B cell (primary cell): ENCODE results near the gene WIPI1. TPM values are rescaled to one million over a fixed set of nuclear protein-coding genes. Genes with fewer than 3 reads are reported as not detected.

Experiments used
- ATAC-seq: fragments of 200-7000 bp; cut with Tn5 transposase; one replicate; pipeline ENCODE4 v1.10.0; 2021; ENCODE audit warnings: low read depth, mild to moderate bottlenecking, moderate number of reproducible peaks, moderate library complexity
- CTCF ChIA-PET: fragments of 350-600 bp; sonication (Branson Sonifier 250); formaldehyde crosslinking; loops from one replicate; lab custom pipeline; 2021; ENCODE audit warnings: antibody characterized with exemption, inconsistent platforms; lab: Charles Lee
- POLR2A ChIA-PET: fragments of 350-600 bp; sonication (Branson Sonifier 250); formaldehyde crosslinking; loops from one replicate; lab custom pipeline; 2021; ENCODE audit warnings: antibody characterized with exemption; lab: Charles Lee
- DNase-seq: peaks from one replicate; pipeline ENCODE4 v3.0.0; 2013
- H2AFZ ChIP-seq: 2 replicates; pipeline ENCODE4 v1.6.1; 2012; ENCODE audit warnings: mild to moderate bottlenecking, low read depth, low read length; ENCODE audit not compliant: insufficient read depth, poor library complexity, severe bottlenecking
- H3K27ac ChIP-seq, 2 donors: 1 replicate in 1 of 2; 2 replicates in 1 of 2; pipeline ENCODE4 v1.5.1; 2012 to 2013; ENCODE audit warnings: low read length in 2 of 2, mild to moderate bottlenecking in 2 of 2, moderate library complexity in 1 of 2
- H3K27me3 ChIP-seq, 4 experiments: fragments of 200-600 bp in 1 of 4; sonication (generic) in 1 of 4; replicated peaks in 1 of 4; 1 replicate in 2 of 4; 2 replicates in 2 of 4; pipeline versions ENCODE4 v1.6.1 to v1.7.0; 2013 to 2016; ENCODE audit warnings: low read length in 3 of 4, mild to moderate bottlenecking in 2 of 4, mixed read lengths in 1 of 4, moderate library complexity in 1 of 4; ENCODE audit not compliant: insufficient read depth in 4 of 4, control insufficient read depth in 3 of 4; ENCODE audit errors: control extremely low read depth in 1 of 4
- H3K36me3 ChIP-seq, 2 experiments: replicated peaks in 1 of 2; 1 replicate in 1 of 2; 2 replicates in 1 of 2; pipeline versions ENCODE4 v1.6.1 to v1.7.1; 2013; ENCODE audit warnings: low read length in 1 of 2; ENCODE audit not compliant: insufficient read depth in 2 of 2, control insufficient read depth in 1 of 2; ENCODE audit errors: control extremely low read depth in 1 of 2, extremely low read depth in 1 of 2
- H3K4me1 ChIP-seq, 2 donors: fragments of 200-600 bp in 1 of 2; sonication (generic) in 1 of 2; 1 replicate in 1 of 2; 2 replicates in 1 of 2; pipeline versions ENCODE4 v1.5.1 to v1.6.1; 2013 to 2017; ENCODE audit warnings: low read length in 2 of 2; ENCODE audit not compliant: control insufficient read depth in 2 of 2, insufficient read depth in 2 of 2
- H3K4me2 ChIP-seq: replicated peaks from 2 replicates; pipeline ENCODE3; 2012; ENCODE audit warnings: mild to moderate bottlenecking, low read depth, low read length; ENCODE audit not compliant: poor library complexity, severe bottlenecking
- H3K4me3 ChIP-seq, 5 experiments: fragments of 200-600 bp in 1 of 5; sonication (generic) in 1 of 5; 1 replicate in 3 of 5; 2 replicates in 2 of 5; pipeline versions ENCODE4 v1.5.1 to v1.7.0; 2011 to 2016; ENCODE audit warnings: low read length in 4 of 5, mild to moderate bottlenecking in 4 of 5, low read depth in 2 of 5, control low read depth in 1 of 5, moderate library complexity in 1 of 5; ENCODE audit not compliant: insufficient read depth in 1 of 5; ENCODE audit errors: control extremely low read depth in 1 of 5, extremely low read depth in 1 of 5
- H3K79me2 ChIP-seq: fragments of 200-600 bp; sonication (generic); one replicate; pipeline ENCODE4 v1.6.0; 2016; ENCODE audit warnings: low read length; ENCODE audit not compliant: control insufficient read depth, insufficient read depth
- H3K9ac ChIP-seq: fragments of 200-600 bp; sonication (generic); 2 replicates; pipeline ENCODE4 v1.6.1; 2017; ENCODE audit warnings: mild to moderate bottlenecking, low read length, moderate library complexity
- H3K9me3 ChIP-seq, 3 donors: one replicate each; pipeline versions ENCODE4 v1.6.1 to v1.7.1; 2013; ENCODE audit warnings: low read length in 2 of 3; ENCODE audit not compliant: control insufficient read depth in 2 of 3, insufficient read depth in 1 of 3; ENCODE audit errors: control extremely low read depth in 1 of 3
- H4K20me1 ChIP-seq: 2 replicates; pipeline ENCODE4 v1.6.0; 2012; ENCODE audit warnings: mild to moderate bottlenecking, low read length; ENCODE audit not compliant: insufficient read depth, control insufficient read depth, poor library complexity, severe bottlenecking
- H3K27ac Mint-ChIP-seq: one replicate; pipeline ENCODE4 v1.8.0; 2021; ENCODE audit warnings: mixed read lengths
- H3K27me3 Mint-ChIP-seq: one replicate; pipeline ENCODE4 v1.8.0; 2021; ENCODE audit warnings: mixed read lengths
- H3K4me1 Mint-ChIP-seq: one replicate; pipeline ENCODE4 v1.8.0; 2021; ENCODE audit warnings: mixed read lengths
- H3K4me3 Mint-ChIP-seq: one replicate; pipeline ENCODE4 v1.8.0; 2021; ENCODE audit warnings: mixed read lengths
- H3K9me3 Mint-ChIP-seq: one replicate; pipeline ENCODE4 v1.8.0; 2022; ENCODE audit warnings: mixed read lengths; ENCODE audit not compliant: insufficient read depth
- EZH2 ChIP-seq: IDR thresholded peaks from 2 replicates; pipeline ENCODE4 v1.6.1; 2012; ENCODE audit warnings: borderline replicate concordance, low read depth, mild to moderate bottlenecking, moderate library complexity, low read length; ENCODE audit not compliant: insufficient read depth, poor library complexity, severe bottlenecking
- WGBS: methylation state at CpG from one replicate; pipeline ENCODE4 v1.1.5; 2013; ENCODE audit warnings: missing lambda C conversion rate; ENCODE audit not compliant: insufficient coverage; 5-methylcytosine and 5-hydroxymethylcytosine counted together
- intact Hi-C: fragments of 100-400 bp; cut with micrococcal nuclease; formaldehyde crosslinking; loops from one replicate; pipeline ENCODE4 v1.10.0; 2022
- polyA plus RNA-seq: library from polyadenylated mRNA; depleted of rRNA; stranded (reverse); fragments of >200 nt; gene quantifications from 2 replicates; pipeline ENCODE4 v1.2.3, GENCODE V29; 2012
- total RNA-seq, 2 donors: library from RNA; stranded (reverse); fragments of 120-200 nt in 1 of 2; gene quantifications; 1 replicate in 1 of 2; 2 replicates in 1 of 2; pipeline versions ENCODE4 v1.2.3 to v1.2.4, GENCODE V29; 2013 to 2022
- TF ChIP-seq, protein P1 (sequence below): fragments of 200-600 bp; IDR thresholded peaks from one replicate; pipeline ENCODE4 v1.8.0; 2022; ENCODE audit warnings: antibody characterized with exemption, mild to moderate bottlenecking

Gene WIPI1
- total and polyA plus RNA-seq, 2 donors (not counting 1 experiment from before 2014, with no cell fraction given) = 6.0 to 14.7 TPM

DNA sequence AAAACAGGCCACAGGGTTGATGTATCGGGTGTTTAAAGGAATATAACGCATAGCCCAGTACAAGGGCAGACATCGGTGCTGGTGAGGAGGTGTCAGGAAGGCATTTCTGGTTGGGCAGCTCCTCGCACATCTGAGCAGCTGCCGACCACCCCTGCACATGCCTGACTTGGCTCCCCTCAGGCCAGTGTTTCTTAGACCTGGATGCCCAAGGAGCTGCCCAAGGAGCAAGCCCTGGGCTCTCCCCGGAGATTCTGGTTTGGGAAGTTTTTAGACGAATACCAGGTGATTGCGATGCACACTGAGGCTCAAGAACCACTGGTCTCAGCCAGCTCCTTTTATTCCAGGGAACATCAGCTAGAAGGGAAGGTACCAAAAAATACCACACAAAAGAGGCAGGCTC, 11.6 kb downstream of the WIPI1 start:
- Mint-ChIP-seq H3K4me1 (peaks cover 11% of the 10 kb centered on the region), H3K27me3 (no peaks in the 10 kb centered on the region), H3K9me3 (no peaks in the 10 kb centered on the region), H3K27ac (no peak overlapping the region), H3K4me3 (no peak overlapping the region)
- ATAC-seq (no peak), DNase-seq (no peak)
- Histone ChIP-seq H2AFZ (no peak overlapping the region), H3K9ac (no peak overlapping the region), H3K4me1 (peaks cover 10 to 11% of the 10 kb centered on the region in 2 donors), H3K9me3 (no peaks in the 10 kb centered on the region), H3K4me2 (no peak overlapping the region), H3K4me3 (no peak overlapping the region), H3K79me2 (no peaks in the 10 kb centered on the region), H3K27me3 (no peaks in the 10 kb centered on the region), H3K36me3 (peaks cover 0 to 6% of the 10 kb centered on the region in 2 experiments), H3K27ac (no peak overlapping the region), H4K20me1 (no peaks in the 10 kb centered on the region)
- intact Hi-C loops = no loop called here
- WGBS = 99% methylated on average over 8 of the region's 8 CpGs
- ChIA-PET POLR2A (interaction anchor here (0.6 kb wide), 1 partner anchor 180 kb away, joined by 3 read pairs; no protein-coding TSS in a partner anchor), CTCF (interaction anchor here (1.1 to 2.7 kb wide), 2 partner anchors 9 to 15 kb away, joined by 3 to 9 read pairs; no protein-coding TSS in a partner anchor)
- TF ChIP-seq, protein P1, sequence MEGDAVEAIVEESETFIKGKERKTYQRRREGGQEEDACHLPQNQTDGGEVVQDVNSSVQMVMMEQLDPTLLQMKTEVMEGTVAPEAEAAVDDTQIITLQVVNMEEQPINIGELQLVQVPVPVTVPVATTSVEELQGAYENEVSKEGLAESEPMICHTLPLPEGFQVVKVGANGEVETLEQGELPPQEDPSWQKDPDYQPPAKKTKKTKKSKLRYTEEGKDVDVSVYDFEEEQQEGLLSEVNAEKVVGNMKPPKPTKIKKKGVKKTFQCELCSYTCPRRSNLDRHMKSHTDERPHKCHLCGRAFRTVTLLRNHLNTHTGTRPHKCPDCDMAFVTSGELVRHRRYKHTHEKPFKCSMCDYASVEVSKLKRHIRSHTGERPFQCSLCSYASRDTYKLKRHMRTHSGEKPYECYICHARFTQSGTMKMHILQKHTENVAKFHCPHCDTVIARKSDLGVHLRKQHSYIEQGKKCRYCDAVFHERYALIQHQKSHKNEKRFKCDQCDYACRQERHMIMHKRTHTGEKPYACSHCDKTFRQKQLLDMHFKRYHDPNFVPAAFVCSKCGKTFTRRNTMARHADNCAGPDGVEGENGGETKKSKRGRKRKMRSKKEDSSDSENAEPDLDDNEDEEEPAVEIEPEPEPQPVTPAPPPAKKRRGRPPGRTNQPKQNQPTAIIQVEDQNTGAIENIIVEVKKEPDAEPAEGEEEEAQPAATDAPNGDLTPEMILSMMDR = no peak
- TF ChIP-seq EZH2 = no peak

DNA sequence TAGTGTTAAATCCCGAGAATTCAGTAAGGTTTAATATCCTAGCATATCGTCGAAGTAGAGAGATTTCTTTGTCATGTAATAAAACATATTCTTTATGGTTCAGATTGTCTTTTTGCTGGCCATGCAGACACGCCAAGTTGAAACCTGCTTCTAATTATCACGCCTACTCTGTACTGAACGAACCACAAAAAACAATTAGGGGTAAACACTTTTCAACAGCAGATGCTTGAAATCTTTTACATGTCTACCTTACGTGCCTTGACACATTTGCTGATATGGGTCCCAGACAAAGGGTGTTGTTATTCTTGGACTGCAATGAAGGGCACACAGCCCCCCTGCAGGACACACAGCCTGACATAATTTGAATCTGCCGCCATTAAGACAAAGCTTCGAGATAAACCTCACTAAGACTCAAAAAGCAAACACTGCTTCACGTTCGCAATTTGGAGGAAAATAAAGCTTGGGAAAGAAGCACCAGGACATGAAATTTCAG, 13.3 kb downstream of the WIPI1 start:
- 94% methylated on average over 4 of the region's 11 CpGs for WGBS
- Mint-ChIP-seq H3K9me3 (no peaks in the 10 kb centered on the region), H3K27me3 (no peaks in the 10 kb centered on the region), H3K27ac (no peak overlapping the region), H3K4me3 (no peak overlapping the region), H3K4me1 (peaks cover 25% of the 10 kb centered on the region)
- Histone ChIP-seq H3K4me2 (no peak overlapping the region), H3K4me3 (no peak overlapping the region), H3K9ac (no peak overlapping the region), H3K9me3 (no peaks in the 10 kb centered on the region), H3K36me3 (no peaks in the 10 kb centered on the region), H4K20me1 (no peaks in the 10 kb centered on the region), H3K27ac (no peak overlapping the region), H3K27me3 (no peaks in the 10 kb centered on the region), H3K79me2 (no peaks in the 10 kb centered on the region), H3K4me1 (peaks cover 21% of the 10 kb centered on the region in 2 donors), H2AFZ (no peak overlapping the region)
- TF ChIP-seq EZH2 = no peak
- TF ChIP-seq, protein P1 = no peak
- ATAC-seq (no peak), DNase-seq (no peak)
- ChIA-PET POLR2A (no interaction called here), CTCF (interaction anchor here (1.0 kb wide), 1 partner anchor 274 kb away, joined by 3 read pairs; no protein-coding TSS in a partner anchor)
- intact Hi-C loops = no loop called here
